Stimulated activated CD8-positive, alpha-beta memory T cell treated with anti-CD3 and anti-CD28 coated beads, Interleukin-2, amount 100 ng/mL, for 1 hour (primary cell): ENCODE results near the gene TMC7.
"Not testable (repeated sequence)": the region's sequence is repeated elsewhere in the genome, so short reads cannot be mapped to it uniquely, and the experiment has no call there.

ENCODE experiments used
- DNase-seq, 2 donors: peaks; one replicate each; pipeline ENCODE4 v3.0.0-alpha.2; 2020; ENCODE audit warnings: low read depth in 2 of 2

Gene TMC7

DNA sequence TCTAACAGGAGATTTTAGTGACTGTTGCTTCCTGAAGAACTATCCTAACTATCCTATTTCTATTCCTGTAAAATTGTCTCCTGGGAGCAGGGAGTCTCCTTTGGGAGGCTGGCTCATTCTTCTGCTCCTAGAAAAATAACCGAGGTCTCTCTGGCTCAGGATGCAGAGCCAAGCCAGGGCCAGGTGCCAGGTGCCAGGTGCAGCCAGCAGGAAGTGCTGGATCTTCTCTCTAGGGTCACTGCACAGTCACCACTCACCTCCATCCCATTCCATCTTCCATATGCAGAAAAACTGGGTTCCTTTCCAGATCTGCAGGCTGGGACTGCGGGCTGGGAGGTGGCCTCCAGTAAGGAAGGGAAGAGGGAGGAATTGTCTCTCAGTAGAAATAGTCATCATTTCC is 3.8 kb upstream of the TMC7 start:
- no peak for DNase-seq

DNA sequence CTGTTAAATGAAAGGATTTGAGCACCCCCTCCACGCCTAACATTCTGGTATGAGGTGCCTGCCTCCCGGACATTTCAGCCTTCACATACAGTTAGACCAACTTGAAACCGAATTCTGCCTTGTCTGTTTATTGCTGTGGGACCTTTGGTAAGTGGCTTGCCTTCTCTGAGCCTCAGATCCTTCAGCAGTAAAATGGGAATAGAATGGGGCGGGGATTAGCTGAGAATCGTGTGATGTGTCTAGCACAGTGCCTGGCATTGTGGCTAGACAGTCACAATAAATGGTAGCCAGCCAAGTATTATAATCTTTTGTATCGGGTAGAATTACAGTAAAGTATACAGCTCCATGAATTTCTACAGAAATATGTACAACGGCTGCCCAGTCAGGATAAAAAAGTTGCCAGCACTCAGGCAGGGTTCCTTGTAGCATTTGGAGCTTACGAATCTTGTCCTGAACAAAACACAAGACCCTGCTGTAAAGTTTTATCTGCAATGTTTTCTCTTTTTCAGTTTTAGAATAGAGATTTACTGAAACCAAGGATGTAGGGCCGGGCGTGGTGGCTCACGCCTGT is 786 bp downstream of the TMC7 start:
- DNase-seq, result no peak

DNA sequence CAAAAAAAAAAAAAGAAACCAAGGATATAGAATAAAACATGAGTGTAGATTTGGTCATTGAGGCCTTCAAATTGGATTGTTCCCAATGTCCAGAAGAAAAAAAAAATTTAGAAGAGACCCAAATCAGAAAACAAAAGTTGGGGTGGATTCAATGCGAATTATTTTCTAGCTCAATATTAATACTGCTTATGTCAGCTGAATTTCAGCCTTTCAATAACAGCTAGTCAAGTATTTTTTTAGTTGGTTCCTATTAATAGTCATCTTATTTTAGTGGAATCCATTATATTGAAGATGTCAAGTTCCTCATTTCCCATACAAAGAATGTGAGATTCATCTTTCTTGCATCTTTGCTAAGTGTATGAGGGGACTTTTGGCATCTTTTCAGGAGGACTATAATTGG is 1.5 kb downstream of the TMC7 start:
- not testable (repeated sequence) for DNase-seq

DNA sequence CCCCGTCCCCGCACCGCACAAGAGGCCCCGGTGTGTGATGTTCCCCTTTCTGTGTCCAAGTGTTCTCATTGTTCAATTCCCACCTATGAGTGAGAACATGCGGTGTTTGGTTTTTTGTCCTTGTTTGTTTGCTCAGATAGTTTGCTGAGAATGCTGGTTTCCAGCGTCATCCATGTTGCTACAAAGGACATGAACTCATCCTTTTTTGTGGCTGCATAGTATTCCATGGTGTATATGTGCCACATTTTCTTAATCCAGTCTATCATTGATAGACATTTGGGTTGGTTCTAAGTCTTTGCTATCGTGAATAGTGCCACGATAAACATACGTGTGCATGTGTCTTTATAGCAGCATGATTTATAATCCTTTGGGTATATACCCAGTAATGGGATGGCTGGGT is 8.0 kb downstream of the TMC7 start:
- not testable (repeated sequence) for DNase-seq

DNA sequence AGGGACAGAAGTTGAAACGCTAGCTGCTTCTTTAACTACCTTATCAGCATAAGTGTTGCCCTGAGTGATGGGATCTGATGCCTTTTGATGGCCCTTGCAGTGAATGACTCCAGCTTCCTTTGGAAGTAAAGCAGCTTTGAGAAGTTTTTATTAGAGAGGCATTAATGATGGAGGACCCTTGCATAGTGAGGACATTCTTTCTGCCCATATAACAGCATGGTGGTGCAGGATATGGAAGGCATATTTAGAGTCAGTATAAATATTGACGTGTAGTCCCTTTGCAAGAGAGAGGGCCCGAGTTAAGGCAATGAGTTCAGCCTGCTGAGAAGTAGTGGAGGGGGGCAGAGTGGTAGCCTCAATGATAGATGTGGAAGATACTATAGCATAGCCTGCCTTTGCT is 9.8 kb downstream of the TMC7 start:
- DNase-seq, result not testable (repeated sequence)

DNA sequence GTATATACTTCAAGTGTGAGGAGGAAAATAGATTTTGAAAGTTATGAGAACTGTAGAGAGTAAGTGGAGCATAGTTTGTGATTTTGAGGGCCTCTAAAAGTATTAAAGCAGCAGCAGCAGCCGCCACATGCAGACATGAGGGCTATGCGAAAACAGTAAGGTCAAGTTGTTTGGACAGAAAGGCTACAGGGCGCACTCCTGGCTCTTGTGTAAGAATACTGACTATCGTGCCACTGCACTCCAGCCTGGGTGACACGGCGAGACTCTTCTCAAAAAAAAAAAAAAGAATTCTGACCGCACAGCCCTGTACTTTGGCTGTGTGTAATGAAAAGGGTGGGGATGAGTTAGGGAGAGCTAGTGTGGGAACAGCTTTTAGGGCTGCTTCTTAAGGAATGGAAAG is 10.4 kb downstream of the TMC7 start:
- DNase-seq, result not testable (repeated sequence)

DNA sequence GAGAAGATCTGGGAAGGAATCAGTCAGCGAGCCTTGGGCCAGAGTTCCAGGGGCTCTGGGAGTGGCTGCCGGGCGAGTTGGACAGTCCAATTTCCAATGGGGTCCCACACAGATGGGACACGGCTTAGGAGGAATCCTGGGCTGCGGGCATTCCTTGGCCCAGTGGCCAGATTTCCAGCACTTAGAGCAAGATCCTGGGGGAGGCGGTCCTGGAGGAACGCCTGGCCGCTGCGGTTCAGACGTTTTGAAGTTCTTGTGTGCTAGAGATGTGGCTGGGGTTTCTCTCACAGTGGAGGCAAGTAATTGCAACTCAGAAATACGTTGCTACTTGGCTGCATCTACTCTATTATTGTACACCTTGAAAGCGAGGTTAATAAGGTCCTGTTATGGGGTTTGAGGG is 11.7 kb downstream of the TMC7 start:
- DNase-seq, result not testable (repeated sequence)

DNA sequence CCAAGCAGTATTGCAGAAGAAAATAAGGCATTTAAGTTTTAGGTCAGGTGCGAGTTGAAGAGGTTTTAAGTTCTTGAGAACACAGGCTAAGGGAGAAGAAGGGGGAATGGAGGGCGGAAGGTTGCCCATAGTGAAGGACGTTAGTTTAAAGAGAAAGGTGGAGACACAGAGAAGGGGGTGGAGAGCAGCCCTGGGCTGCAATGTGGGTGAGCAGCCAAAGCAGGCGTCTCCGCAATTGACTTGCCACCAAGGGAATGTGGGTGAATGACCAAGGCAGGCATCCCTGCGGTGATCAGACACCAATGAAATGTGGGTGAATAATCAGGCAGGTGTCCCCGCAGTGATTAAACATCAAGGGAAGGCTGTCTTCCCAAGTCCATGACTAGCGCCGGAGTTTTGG is 12.8 kb downstream of the TMC7 start:
- not testable (repeated sequence) for DNase-seq

DNA sequence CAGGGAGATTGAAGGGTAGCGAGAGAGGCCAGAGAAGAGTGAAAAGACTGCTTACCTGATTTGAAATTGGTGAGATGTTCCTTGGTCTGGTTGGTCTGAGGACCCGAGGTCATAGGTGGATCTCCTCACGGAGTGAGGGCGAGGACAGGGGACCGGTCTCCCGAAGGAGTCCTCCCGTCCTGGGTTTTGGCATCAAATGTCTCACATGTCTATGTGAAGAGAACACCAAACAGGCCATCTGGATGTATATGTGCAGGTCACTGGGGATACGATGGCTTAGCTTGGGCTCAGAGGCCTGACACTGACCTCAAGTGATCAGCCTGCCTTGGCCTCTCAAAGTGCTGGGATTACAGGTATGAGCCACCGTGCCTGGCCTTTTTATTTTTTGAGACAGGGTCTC is 13.3 kb downstream of the TMC7 start:
- DNase-seq, result not testable (repeated sequence)

DNA sequence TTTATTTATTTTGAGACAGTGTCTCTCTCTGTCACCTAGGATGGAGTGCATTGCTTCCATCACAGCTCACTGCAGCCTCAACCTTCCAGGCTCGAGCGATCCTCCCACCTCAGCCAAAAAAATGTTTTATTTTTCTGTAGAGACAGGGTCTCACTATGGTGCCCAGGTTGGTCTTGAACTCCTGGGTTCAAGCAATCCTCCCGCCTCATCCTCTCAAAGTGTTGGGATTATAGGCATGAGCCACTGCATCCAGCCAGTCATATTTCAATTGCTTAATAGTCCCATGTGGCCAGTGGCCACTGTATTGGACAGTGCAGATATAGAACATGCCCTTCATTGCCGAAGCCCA is 15.3 kb downstream of the TMC7 start:
- DNase-seq, result no peak

DNA sequence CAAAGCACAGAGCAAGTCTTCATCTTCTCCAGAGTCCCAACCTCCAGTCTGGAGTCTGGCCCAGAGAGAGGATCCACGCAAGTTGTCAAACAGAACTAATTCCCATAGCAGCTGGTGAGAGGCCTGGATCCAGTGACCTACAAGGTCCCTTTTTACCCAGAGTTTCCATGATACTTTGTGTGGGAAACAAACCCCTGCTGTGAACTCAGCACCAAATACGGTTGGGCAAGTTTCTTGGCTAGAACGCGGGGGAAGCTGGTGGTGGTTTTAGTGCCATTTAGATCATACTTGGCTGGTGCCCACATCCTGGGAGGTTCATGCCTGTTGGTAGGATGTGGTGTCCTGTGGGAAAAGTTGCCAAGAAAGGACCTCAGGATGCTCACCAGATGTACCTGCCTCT is 18.1 kb downstream of the TMC7 start:
- DNase-seq, result no peak

DNA sequence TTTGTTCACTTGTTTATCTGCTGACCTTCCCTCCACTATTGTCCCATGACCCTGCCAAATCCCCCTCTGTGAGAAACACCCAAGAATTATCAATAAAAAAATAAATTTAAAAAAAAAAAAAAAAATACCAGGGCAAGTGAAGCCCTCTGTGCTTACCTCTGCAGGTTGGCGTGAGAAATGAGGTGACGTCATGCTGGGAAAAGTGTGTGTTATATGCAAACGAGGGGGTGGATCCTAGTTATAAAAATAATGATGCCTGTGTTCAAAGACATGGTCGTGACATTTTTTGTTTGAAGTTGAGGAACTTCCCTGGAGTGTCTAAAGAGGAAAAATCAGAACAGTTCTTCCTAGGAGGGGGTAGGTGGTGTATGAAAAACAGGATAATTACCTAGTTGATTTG is 20.2 kb downstream of the TMC7 start:
- no peak for DNase-seq

DNA sequence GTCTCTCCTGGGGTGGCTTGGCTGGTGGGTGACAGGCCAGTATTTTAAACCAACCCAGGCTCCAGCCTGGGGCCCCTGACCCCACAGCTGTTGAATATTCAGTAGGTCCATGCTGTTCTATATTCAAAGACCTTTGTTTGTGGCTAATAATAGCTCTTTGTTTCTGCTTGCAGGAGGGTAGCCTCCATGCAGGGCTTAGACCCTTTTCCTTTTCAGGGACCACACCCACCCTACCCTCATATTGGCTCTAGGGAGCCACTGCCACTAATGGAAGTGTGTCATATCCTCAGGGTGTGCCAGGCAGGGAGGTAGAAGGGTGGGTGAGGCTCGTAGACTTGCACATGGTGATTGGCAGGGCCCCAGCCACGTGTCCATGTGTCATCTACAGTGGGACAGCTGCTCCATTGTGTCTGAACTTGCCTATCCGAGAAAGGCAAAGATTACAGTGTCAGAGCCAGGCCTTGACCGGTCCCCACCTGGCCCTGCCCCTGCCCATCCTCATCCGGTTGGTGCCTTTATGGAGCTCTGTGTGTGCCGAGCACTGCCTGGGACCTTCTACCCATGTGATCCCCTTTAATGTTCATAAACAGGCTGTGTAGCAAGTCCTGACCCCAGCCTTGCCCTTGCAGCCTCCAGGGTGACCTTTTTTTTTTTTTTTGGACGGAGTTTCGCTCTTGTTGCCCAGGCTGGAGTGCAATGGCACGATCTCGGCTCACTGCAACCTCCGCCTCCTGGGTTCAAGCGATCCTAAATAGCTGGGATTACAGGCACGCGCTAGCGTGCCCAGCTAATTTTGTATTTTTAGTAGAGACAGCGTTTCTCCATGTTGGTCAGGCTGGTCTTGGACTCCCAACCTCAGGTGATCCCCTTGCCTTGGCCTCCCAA is 22.1 kb downstream of the TMC7 start:
- no peak for DNase-seq

DNA sequence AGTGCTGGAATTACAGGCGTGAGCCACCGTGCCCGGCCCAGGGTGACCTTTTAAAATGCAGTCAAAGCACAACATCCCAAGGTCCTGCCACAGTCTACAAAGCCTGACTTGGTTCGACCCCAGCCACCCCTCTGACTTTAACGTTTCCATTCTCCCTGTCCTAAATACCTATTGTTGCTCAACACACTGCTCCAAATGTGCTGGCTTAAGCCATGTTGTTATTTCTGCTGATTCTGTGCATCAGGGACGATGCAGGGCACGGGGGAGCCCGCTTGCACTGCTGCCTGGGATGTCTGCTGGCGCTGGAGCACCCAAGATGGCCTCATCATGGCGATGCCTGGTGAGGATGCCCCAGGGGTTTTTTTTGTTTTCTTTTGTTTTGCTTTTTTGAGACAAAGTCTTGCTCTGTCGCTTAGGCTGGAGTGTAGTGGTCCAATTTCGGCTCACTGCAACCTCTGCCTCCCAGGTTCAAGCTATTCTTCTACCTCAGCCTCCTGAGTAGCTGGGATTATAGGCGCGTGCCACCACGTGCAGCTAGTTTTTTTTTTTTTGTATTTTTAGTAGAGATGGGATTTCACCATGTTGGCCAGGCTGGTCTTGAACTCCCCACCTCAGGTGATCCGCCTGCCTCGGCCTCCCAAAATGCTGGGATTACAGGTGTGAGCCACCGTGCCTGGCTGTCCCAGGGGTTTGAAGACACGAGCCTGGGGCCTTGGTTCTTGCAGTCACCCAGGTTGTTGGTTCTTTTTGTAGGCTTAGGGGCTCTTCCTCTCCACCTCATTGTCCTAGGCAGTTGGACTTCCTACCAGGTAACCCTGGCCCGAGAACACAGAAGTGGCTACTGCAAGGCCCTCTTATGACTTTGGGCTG is 22.9 kb downstream of the TMC7 start:
- no peak for DNase-seq

DNA sequence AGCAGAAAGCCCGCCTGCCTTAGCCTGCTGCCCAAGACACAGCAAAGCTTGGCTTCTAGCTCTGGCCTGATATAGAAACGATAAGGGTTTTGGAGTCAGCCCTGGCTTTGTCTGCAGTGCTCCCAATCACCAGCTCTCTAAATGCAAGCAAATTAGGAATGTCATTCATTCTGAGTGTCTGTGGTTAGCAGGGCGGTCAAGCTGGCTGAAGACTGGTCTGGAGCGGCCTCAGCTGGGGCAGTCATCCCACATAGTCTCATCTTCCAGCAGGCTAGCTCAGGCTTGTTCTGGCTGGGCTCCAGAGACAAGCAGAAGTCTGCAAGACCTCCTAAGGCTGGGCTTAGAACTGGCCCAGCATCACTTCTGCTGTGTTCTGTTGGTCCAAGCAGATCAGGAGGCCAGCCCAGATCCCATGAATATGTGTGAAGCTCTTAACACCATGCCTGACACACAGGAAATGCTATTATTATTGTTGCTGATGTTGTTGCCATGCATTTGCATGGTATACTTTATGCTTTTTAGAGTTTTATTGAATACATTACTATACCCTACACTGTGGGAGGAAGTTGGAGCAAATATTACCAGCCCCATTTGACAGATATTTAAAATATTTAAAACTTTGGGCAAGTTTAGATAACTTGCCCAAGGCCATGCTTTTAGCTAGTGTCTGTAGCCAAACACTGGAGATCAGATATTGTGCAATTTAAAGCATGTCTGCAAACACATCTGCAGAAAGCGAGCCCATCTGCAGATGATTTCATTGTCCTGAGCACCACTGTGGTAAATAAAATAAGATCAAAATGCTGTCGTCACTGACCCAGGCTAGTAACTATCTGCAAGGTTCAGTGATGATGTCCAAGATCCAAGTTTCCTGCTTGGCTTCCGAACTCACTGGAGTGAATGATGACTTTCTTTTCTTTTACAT is 24.8 kb downstream of the TMC7 start:
- no peak for DNase-seq

DNA sequence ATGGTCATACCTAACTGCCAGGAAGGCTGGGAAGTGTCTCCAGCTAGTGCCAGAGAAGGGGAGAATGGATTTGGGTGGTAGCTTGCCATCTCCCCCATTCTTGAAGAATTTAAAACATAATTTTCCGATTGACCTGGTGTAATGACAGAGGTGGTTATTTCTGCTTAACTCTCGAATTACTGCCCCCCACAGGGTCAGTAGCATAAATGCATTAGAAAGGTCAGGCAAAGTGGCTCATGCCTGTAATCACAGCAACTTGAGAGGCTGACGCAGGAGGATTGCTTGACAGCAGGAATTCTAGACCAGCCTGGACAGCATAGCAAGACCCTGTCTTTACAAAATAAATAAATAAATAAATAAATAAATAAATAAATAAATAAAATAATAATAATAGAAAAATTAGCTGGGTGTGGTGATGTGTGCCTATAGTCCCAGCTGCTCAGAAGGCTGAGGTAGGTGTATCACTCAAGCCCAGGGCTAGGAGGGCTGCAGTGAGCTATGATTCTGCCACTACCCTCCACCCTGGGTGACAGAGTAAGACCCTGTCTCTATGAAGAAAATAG is 27.5 kb downstream of the TMC7 start:
- DNase-seq, result no peak

DNA sequence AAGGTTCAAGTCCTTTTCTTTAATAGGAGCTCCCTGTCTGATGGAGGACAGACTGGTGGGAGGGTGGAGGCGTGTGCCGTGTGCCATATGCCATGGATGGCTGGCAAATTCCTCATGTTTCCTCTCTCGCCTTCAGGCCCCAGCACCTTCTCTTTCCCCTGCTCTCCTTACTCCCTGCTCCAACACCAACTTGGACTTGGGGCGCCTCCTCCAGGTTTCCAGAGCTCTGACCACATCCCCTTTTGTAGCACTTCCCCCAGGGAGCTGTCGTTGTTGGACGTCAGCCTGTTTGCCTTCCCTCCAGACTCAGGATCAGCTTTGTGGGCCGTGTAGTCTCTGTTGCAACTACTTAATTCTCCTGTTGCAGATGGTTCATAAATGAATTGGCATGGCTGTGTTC is 30.7 kb downstream of the TMC7 start:
- DNase-seq, result no peak

DNA sequence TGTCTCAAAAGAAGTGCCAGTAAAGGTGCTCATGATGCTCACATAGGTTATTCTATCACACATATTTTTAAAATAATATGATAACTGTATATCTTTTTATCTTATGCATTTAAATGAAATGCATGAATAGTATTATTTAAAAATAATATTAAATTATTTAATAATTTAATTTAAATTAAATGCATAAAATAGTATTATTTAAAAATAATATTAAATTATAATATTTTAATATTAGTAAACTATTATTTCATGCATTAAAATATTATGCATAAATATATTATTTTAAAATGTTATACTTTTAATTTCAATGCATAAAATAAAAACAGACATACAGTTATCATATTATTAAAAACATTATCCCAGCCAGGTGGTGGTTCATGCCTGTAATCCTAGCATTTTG is 33.4 kb downstream of the TMC7 start:
- no peak for DNase-seq

DNA sequence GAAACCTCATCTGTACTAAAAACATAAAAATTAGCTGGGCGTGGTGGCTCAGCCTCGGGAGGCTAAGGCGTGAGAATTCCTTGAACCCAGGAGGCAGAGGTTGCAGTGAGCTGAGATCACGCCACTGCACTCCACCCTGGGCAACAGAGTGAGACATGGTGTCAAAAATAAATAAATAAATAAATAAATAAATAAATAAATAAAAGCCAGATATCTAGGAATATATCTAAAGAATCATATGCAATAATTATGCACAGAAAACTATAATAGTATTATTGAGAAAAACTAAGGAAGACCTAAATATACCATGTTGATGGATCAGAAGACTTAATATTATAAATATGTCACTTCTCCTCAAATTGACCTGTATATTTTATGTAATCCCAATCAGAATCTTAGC is 37.0 kb downstream of the TMC7 start:
- DNase-seq, result no peak

DNA sequence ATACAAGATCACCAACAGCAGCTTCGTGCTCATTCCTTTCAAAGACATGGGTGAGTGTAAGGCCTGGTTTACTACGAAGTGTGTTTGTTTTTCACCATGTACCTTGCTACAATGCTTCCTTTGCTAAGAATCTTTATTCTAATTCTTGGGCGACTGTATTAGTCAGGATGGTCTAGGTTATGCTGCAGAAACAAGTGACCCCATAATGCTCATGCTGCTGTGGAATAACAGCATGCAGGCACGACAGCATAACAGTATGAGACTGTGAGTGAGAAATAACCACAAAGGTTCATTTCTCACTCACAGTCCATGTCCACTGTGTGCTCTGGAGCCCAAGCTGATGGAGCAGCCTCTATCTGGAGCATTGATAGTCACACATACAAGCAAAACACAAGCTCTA is 38.0 kb downstream of the TMC7 start:
- DNase-seq, result no peak

DNA sequence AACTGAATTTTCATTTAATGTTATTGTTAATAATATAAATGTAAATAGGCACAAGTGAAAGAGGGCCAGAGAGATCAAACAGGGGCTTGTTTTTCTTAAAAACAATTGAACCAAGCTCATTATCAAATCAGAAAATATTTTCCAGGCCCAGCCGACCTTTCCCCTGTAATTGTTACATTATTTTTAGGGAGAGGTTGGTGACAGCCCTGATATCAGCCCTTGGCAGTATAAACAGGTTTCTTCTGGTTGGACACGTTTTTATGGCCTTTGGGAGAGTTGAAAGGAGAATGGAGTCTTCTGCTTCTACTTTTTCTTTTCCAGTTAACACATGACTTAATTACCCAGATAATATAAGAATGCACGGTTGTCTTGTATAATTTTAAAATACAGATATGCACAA is 43.7 kb downstream of the TMC7 start:
- DNase-seq, result no peak
